ENCODE results near the gene ZNF160. TPM values are rescaled to one million over a fixed set of nuclear protein-coding genes. Genes with fewer than 3 reads are reported as not detected.
"Not testable (repeated sequence)": the region's sequence is repeated elsewhere in the genome, so short reads cannot be mapped to it uniquely, and the experiment has no call there.

ZNF160 gene
- total RNA-seq, 1 donor: 48.6 TPM

DNA sequence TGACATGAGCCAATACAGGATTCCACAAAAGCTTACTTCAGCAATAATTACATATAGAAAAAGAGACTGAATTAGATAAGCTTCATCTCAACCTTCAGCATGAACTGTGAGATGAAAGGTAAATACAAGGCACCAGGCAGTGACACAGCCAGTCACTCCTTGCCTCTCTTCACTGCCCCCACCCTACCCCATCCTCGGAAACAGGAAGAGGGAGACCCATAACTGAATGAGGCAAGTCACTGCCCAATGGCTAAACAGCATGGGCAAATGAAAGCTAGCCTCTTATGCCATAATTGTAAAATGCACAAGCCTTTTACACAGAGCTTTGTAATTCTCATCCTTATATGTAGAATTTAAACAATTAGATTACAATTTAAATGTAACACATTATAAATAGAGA is 1.7 kb downstream of the ZNF160 start:
- H3K4me3 ChIP-seq (ENCODE audit: low read length): no peak overlapping the region
- peaks cover 18% of the 10 kb centered on the region for H3K4me1 ChIP-seq (ENCODE audit: insufficient read depth, low read length)
- H3K27me3 ChIP-seq (ENCODE audit: insufficient read depth, low read length): no peaks in the 10 kb centered on the region
- H3K9me3 ChIP-seq (ENCODE audit: low read depth, low read length): no peaks in the 10 kb centered on the region

DNA sequence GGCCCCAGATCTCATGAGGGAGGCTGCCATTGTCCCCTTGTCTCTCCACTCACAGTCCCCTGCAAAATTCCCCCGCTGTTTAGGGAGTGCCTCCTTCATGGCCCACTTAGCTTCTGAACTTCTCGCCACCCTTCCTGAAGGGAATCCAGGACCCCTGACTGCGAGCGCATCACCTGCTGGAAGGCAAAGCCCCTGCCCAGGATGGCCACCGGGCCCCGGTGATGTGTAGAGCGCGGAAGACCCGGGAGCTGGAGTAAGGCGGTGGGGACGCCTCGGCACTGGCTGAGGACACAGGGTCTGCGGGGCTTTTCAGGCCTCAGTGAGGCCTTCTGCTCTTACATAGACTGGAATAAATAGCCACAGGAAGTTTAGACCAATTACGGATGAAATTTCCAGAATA is 4.7 kb downstream of the ZNF160 start:
- H3K27me3 ChIP-seq (ENCODE audit: insufficient read depth, low read length); H3K4me3 ChIP-seq (ENCODE audit: low read length); H3K9me3 ChIP-seq (ENCODE audit: low read depth, low read length): not testable (repeated sequence)
- H3K4me1 ChIP-seq (ENCODE audit: insufficient read depth, low read length): peaks cover 15% of the 10 kb centered on the region

GRCh38 chr19:53096982-53097690 is 6.1 kb downstream of the ZNF160 start:
- not testable (repeated sequence) for H3K27me3 ChIP-seq (ENCODE audit: insufficient read depth, low read length); H3K9me3 ChIP-seq (ENCODE audit: low read depth, low read length); H3K4me3 ChIP-seq (ENCODE audit: low read length); H3K4me1 ChIP-seq (ENCODE audit: insufficient read depth, low read length)

DNA sequence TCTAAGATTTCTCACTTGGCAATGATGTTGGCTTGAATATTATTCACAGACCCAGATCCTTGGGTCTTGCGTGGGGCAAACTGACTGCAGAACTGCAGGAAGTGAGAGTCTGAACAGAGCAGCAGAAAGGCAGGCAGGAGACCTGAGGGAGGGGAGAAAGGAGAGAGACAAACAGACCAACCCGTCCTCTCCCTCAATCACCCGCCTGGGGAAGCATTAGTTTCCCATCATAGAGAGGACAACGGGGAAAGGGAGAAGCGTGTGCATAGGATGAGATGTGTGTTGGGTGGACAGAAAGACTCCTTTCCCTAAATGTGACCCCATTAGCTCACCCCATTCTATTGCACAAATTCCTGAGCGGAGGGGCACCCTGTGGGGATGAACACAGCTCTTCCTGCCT is 6.6 kb downstream of the ZNF160 start:
- not testable (repeated sequence) for H3K4me1 ChIP-seq (ENCODE audit: insufficient read depth, low read length); H3K4me3 ChIP-seq (ENCODE audit: low read length); H3K9me3 ChIP-seq (ENCODE audit: low read depth, low read length); H3K27me3 ChIP-seq (ENCODE audit: insufficient read depth, low read length)

DNA sequence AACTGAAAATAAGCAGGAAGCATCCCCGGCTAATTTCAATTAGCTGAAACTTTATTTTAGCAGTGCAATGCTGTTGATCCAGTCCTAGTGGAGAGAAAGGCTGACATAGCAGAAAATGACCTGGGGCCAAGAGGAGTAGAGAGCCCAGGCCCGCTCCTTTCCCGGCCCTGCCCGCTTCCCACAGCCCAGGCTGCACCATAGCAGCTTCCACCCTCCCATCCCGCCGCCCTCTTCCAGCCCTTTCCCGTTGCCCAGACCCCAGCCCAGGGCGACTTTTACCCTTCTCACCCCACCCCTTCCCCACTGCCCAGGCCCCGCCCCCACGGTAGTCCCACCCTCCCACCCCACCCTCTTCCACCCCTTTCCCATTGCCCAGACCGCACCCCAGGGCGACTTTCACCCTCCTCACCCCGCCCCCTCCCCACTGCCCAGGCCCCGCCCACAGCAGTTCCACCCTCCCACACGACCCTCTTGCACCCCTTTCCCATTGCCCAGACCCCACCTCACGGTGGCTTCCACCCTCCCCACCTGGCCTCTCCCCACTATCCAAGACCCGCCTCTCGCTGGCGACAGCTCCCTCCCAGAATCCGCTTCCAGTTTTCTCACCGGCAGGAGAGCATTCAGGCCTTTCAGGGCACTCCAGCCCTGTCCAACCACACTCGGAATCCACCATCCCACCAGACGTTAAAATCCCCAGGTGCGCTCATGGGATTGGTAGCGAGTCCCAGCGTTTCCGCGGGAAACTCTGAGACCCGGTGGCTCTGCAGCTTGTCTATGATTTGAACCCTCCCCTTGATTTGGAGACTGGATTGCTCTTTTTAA is 8.3 kb downstream of the ZNF160 start:
- no peaks in the 10 kb centered on the region for H3K27me3 ChIP-seq (ENCODE audit: insufficient read depth, low read length)
- no peaks in the 10 kb centered on the region for H3K4me1 ChIP-seq (ENCODE audit: insufficient read depth, low read length)
- H3K9me3 ChIP-seq (ENCODE audit: low read depth, low read length): no peaks in the 10 kb centered on the region
- no peak overlapping the region for H3K4me3 ChIP-seq (ENCODE audit: low read length)

DNA sequence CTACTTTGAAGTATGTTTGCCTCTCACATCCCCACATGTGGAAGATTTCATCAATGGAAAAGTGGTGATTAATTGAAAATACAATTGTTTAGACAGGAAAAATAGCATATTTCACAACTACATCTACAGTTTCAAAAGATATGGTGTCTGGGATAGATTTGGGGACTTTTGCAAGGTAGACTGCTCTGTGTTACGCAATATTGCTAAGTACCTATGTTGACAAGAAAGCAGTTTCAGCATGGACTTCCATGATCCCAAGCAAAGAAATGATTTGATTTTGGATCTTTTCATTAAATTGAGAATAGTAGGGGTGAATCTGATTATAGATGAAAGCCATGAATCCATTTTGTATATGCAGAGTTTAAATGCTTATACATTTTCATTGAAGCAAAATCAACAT is 10.5 kb downstream of the ZNF160 start:
- H3K4me3 ChIP-seq (ENCODE audit: low read length): no peak overlapping the region
- no peaks in the 10 kb centered on the region for H3K27me3 ChIP-seq (ENCODE audit: insufficient read depth, low read length)
- no peaks in the 10 kb centered on the region for H3K4me1 ChIP-seq (ENCODE audit: insufficient read depth, low read length)
- no peaks in the 10 kb centered on the region for H3K9me3 ChIP-seq (ENCODE audit: low read depth, low read length)

DNA sequence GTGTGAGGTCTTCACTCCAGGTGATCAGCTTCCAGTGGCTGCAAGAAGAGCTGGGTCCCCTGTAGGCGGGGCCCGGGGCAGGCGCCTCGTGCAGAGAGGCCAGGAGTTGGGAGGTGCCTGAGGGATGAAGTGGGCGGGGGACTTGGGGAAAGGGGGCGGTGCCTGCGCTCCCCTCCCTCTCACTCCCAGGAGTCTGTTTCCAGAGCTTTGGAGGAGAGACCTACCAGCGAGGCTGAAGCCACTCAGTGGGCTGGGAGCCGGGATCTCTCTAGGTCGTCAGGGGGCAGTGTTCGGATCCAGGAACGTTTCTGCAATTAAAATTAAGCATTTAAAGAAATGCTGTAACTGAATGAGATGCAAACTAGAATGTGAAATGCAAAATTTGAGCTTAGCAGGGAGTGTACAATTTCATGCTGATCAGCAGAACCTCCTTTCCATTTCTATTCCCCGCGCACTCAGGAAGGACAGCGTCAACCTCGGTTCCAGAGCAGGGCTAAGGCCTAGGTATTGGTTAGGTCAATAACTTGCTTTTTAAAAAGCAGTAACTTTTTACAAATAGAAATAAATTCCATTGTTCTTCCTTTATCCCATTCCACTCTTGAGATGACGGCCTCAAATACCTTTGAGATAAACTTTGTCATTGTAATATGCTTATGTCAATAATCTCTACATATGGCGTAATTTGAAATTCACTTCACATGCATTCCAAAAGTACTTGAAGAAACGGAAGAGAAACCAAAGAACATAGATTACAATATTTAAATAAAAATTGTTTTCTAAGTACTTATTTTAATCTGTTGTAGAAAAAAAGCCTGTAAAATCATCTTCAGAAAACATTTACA is 11.6 kb downstream of the ZNF160 start:
- no peaks in the 10 kb centered on the region for H3K27me3 ChIP-seq (ENCODE audit: insufficient read depth, low read length)
- no peak overlapping the region for H3K4me3 ChIP-seq (ENCODE audit: low read length)
- no peaks in the 10 kb centered on the region for H3K9me3 ChIP-seq (ENCODE audit: low read depth, low read length)
- no peaks in the 10 kb centered on the region for H3K4me1 ChIP-seq (ENCODE audit: insufficient read depth, low read length)

DNA sequence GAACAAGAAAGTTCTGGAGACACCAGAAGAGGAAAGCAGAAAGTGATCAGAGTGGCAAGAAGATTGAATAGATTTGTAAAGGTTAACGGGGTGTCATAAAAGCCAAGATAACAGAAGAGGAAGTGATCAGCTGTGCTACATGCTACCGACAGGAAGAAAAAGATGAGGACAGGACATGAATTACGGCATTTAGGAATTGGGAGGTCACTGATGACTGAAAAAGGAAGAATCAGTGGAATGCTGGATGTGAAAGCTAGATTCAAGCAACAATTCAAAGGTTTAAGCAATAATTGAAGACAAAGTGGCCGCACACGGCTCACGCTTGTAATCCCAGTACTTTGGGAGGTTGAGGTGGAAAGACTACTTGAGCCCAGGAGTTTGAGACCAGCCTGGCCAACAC is 15.1 kb downstream of the ZNF160 start:
- no peak overlapping the region for H3K4me3 ChIP-seq (ENCODE audit: low read length)
- H3K4me1 ChIP-seq (ENCODE audit: insufficient read depth, low read length): no peaks in the 10 kb centered on the region
- H3K27me3 ChIP-seq (ENCODE audit: insufficient read depth, low read length): no peaks in the 10 kb centered on the region
- no peaks in the 10 kb centered on the region for H3K9me3 ChIP-seq (ENCODE audit: low read depth, low read length)

DNA sequence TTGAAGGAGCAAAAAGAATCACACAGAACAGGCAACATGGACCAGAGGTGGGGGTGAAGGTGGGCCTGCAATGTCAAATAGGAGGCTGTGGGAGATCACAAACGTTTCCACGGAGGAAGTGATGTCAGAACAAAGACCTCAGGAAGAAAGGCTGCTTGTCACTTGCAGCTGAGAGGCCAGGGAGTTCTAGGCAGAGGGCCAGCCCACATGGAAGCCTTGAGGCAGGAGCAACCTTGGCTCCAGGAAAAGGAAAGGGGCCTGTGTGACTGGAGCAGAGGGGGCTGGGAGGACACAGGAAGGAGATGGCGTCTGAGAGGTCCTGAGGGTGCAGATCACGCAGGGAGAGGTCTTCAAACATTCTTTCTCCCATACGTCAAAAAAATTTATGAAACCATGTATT is 16.3 kb downstream of the ZNF160 start:
- no peak overlapping the region for H3K4me3 ChIP-seq (ENCODE audit: low read length)
- peaks cover under 1% of the 10 kb centered on the region for H3K9me3 ChIP-seq (ENCODE audit: low read depth, low read length)
- H3K4me1 ChIP-seq (ENCODE audit: insufficient read depth, low read length): no peaks in the 10 kb centered on the region
- H3K27me3 ChIP-seq (ENCODE audit: insufficient read depth, low read length): no peaks in the 10 kb centered on the region

DNA sequence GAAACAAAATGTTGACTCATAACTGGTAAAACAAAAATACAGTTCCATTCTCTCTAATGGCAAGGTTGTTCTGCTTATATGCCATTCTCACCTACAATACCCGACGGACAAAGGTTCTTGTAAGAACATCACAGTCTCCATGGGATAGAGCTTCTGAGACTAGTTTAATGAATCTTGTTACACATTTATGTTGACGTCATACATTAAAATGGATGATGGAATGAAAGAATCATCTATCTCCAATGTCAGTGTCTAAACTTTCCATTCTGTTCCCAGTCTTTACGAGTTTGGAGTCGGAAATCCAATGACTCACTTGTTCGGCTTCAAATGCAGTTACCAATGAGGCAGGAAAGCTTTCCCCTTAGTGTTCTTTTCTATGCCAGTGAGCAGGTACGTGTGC is 17.7 kb downstream of the ZNF160 start:
- Histone ChIP-seq H3K27me3 (ENCODE audit: insufficient read depth, low read length) (no peaks in the 10 kb centered on the region), H3K4me1 (ENCODE audit: insufficient read depth, low read length) (no peaks in the 10 kb centered on the region), H3K4me3 (ENCODE audit: low read length) (no peak overlapping the region), H3K9me3 (ENCODE audit: low read depth, low read length) (peaks cover 14% of the 10 kb centered on the region)

- Histone ChIP-seq H3K9me3 (ENCODE audit: low read depth, low read length) (peaks cover 15% of the 10 kb centered on the region), H3K4me3 (ENCODE audit: low read length) (no peak overlapping the region)
Measured at GRCh38 chr19:53082929-53083328, 20.3 kb downstream of the ZNF160 start.

DNA sequence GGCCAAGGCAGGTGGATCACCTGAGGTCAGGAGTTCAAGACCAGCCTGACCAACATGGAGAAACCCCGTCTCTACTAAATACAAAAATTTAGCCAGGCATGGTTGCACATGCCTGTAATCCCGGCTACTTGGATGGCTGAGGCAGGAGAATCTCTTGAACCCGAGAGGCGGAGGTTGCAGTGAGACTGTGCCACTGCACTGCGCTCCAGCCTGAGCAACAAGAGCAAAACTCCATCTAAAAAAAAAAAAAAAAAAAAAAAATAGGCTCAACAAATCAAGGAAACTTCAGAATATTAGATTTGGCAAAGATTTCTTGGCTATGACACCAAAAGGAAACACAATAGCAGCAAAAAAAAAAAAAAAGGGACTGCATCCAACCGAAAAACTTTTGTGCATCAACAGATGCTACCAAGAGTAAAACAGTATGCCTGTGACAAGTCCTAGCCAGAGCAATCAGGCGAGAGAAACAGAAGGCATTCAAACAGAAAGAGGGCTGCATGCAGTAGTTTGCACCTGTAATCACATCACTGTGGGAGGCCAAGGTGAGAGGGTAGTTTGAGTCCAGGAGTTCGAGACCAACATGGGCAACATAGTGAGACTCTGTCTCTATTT is 23.8 kb downstream of the ZNF160 start:
- peaks cover 29% of the 10 kb centered on the region for H3K9me3 ChIP-seq (ENCODE audit: low read depth, low read length)

More at GRCh38 chr19:53082929-53083328, 20.3 kb downstream of the ZNF160 start:
- H3K4me1 ChIP-seq (ENCODE audit: insufficient read depth, low read length): no peaks in the 10 kb centered on the region
- no peaks in the 10 kb centered on the region for H3K27me3 ChIP-seq (ENCODE audit: insufficient read depth, low read length)

GRCh38 chr19:53078668-53079067 is 24.6 kb downstream of the ZNF160 start:
- H3K9me3 ChIP-seq (ENCODE audit: low read depth, low read length): peaks cover 29% of the 10 kb centered on the region
- no peaks in the 10 kb centered on the region for H3K27me3 ChIP-seq (ENCODE audit: insufficient read depth, low read length)
- H3K4me3 ChIP-seq (ENCODE audit: low read length): no peak overlapping the region
- no peaks in the 10 kb centered on the region for H3K4me1 ChIP-seq (ENCODE audit: insufficient read depth, low read length)

More for the DNA sequence above, 23.8 kb downstream of the ZNF160 start:
- Histone ChIP-seq H3K4me1 (ENCODE audit: insufficient read depth, low read length) (no peaks in the 10 kb centered on the region), H3K27me3 (ENCODE audit: insufficient read depth, low read length) (no peaks in the 10 kb centered on the region), H3K4me3 (ENCODE audit: low read length) (no peak overlapping the region)

DNA sequence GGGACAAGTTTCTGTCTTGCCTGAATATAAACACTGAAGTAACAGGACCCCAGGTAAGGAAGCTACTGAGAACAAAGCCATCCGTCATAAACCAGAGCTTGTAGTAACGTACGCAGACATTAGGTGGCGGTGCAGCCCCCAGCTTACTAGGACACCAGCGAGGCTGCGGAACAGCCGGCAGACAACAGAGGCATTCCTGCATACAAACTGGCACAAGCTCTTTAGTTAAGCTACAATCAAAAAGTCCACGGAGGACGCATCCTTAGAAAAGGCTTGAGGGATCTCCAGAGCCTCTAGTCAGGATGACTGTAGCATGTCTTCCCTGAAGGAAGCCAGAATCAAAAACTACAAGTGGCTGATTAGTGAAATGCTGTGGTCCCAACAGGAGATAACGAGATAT is 26.2 kb downstream of the ZNF160 start:
- H3K27me3 ChIP-seq (ENCODE audit: insufficient read depth, low read length): no peaks in the 10 kb centered on the region
- H3K4me1 ChIP-seq (ENCODE audit: insufficient read depth, low read length): no peaks in the 10 kb centered on the region
- peaks cover 36% of the 10 kb centered on the region for H3K9me3 ChIP-seq (ENCODE audit: low read depth, low read length)
- H3K4me3 ChIP-seq (ENCODE audit: low read length): no peak overlapping the region

DNA sequence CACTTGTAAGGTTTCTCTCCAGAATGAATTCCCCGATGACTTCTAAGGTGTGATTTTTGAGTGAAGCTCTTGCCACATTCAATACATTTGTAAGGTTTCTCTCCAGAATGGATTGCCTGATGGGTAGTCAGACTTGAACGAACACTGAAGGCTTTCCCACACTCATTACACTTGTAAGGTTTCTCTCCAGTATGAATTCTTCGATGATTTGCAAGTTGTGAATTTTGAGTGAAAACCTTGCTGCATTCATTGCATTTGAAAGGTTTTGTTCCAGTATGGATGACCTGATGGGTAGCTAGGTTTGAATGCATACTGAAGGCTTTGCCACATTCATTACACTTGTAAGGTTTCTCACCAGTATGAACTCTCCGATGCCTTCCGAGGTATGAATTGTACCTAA is 34.4 kb downstream of the ZNF160 start:
- no peaks in the 10 kb centered on the region for H3K27me3 ChIP-seq (ENCODE audit: insufficient read depth, low read length)
- no peaks in the 10 kb centered on the region for H3K4me1 ChIP-seq (ENCODE audit: insufficient read depth, low read length)
- no peak overlapping the region for H3K4me3 ChIP-seq (ENCODE audit: low read length)
- H3K9me3 ChIP-seq (ENCODE audit: low read depth, low read length): peaks cover 75% of the 10 kb centered on the region
